H9 (cell line): Measurements from ENCODE around the gene NXT1. TPM values are rescaled to one million over a fixed set of nuclear protein-coding genes. Genes with fewer than 3 reads are reported as not detected.

Source experiments
- DNase-seq: peaks from one replicate; pipeline ENCODE4 v3.0.0-alpha.2; 2017
- H2AFZ ChIP-seq: one replicate; pipeline ENCODE4 v1.6.1; 2013; ENCODE audit warnings: mild to moderate bottlenecking, low read length, control low read depth, moderate library complexity
- H2AK5ac ChIP-seq: 2 replicates; pipeline ENCODE4 v1.6.1; 2013; ENCODE audit warnings: low read length, control low read depth, mixed read lengths; ENCODE audit not compliant: insufficient read length
- H2BK120ac ChIP-seq: one replicate; pipeline ENCODE4 v1.6.1; 2013; ENCODE audit warnings: low read depth, mild to moderate bottlenecking, low read length, control low read depth, inconsistent platforms; ENCODE audit not compliant: poor library complexity, severe bottlenecking
- H2BK12ac ChIP-seq: 2 replicates; pipeline ENCODE4 v1.6.1; 2013; ENCODE audit warnings: low read length, control low read depth, mixed read lengths, low read depth; ENCODE audit not compliant: insufficient read length
- H2BK15ac ChIP-seq: 2 replicates; pipeline ENCODE4 v1.6.1; 2013; ENCODE audit warnings: low read depth, low read length, control low read depth
- H2BK20ac ChIP-seq: one replicate; pipeline ENCODE4 v1.6.1; 2013; ENCODE audit warnings: low read depth, mild to moderate bottlenecking, low read length, control low read depth, inconsistent platforms; ENCODE audit not compliant: poor library complexity, severe bottlenecking
- H2BK5ac ChIP-seq: 2 replicates; pipeline ENCODE4 v1.6.1; 2013; ENCODE audit warnings: low read length, control low read depth, mixed read lengths; ENCODE audit not compliant: insufficient read length
- H3K14ac ChIP-seq: 2 replicates; pipeline ENCODE4 v1.6.1; 2013; ENCODE audit warnings: low read length, control low read depth; ENCODE audit not compliant: insufficient read depth
- H3K18ac ChIP-seq: 2 replicates; pipeline ENCODE4 v1.6.1; 2013; ENCODE audit warnings: low read depth, mild to moderate bottlenecking, mixed read lengths, low read length, control low read depth; ENCODE audit not compliant: insufficient read length
- H3K23ac ChIP-seq: 2 replicates; pipeline ENCODE4 v1.6.1; 2013; ENCODE audit warnings: low read length, control low read depth, mixed read lengths, low read depth; ENCODE audit not compliant: insufficient read length
- H3K23me2 ChIP-seq: 2 replicates; pipeline ENCODE4 v1.6.1; 2013; ENCODE audit warnings: low read depth, mild to moderate bottlenecking, mixed read lengths, low read length, control low read depth; ENCODE audit not compliant: insufficient read length, poor library complexity, severe bottlenecking
- H3K27ac ChIP-seq: 2 replicates; pipeline ENCODE4 v1.5.1; 2013; ENCODE audit warnings: low read length, control low read depth, mixed read lengths, low read depth; ENCODE audit not compliant: insufficient read length
- H3K27me3 ChIP-seq: 2 replicates; pipeline ENCODE4 v1.6.1; 2013; ENCODE audit warnings: low read length, control low read depth, inconsistent platforms; ENCODE audit not compliant: insufficient read depth
- H3K4ac ChIP-seq: 2 replicates; pipeline ENCODE4 v1.6.1; 2013; ENCODE audit warnings: low read depth, mild to moderate bottlenecking, control low read depth, inconsistent platforms, low read length, moderate library complexity
- H3K4me1 ChIP-seq: 2 replicates; pipeline ENCODE4 v1.6.1; 2013; ENCODE audit warnings: low read length, control low read depth, inconsistent platforms; ENCODE audit not compliant: insufficient read depth
- H3K4me2 ChIP-seq: 2 replicates; pipeline ENCODE4 v1.6.1; 2013; ENCODE audit warnings: low read length, control low read depth, mixed read lengths; ENCODE audit not compliant: insufficient read length, insufficient read depth
- H3K56ac ChIP-seq: 2 replicates; pipeline ENCODE4 v1.6.1; 2013; ENCODE audit warnings: low read depth, mild to moderate bottlenecking, mixed read lengths, low read length, control low read depth; ENCODE audit not compliant: insufficient read length
- H3K79me1 ChIP-seq: 2 replicates; pipeline ENCODE4 v1.6.1; 2013; ENCODE audit warnings: low read depth, mild to moderate bottlenecking, moderate library complexity, low read length, control low read depth, inconsistent platforms; ENCODE audit not compliant: insufficient read depth, poor library complexity, severe bottlenecking
- H3K79me2 ChIP-seq: 2 replicates; pipeline ENCODE4 v1.6.1; 2013; ENCODE audit warnings: low read length, control low read depth, inconsistent platforms; ENCODE audit not compliant: insufficient read depth
- H3K9ac ChIP-seq: 2 replicates; pipeline ENCODE4 v1.6.1; 2013; ENCODE audit warnings: low read length, control low read depth, mixed read lengths; ENCODE audit not compliant: insufficient read length; ENCODE audit errors: extremely low read depth
- H3K9me3 ChIP-seq: one replicate; pipeline ENCODE4 v1.6.1; 2013; ENCODE audit warnings: low read depth, low read length, inconsistent platforms; ENCODE audit not compliant: control insufficient read depth
- H3T11ph ChIP-seq: one replicate; pipeline ENCODE4 v1.6.1; 2013; ENCODE audit warnings: mild to moderate bottlenecking, low read length, control low read depth, inconsistent platforms
- H4K20me1 ChIP-seq: one replicate; pipeline ENCODE4 v1.6.1; 2013; ENCODE audit not compliant: control insufficient read depth, insufficient read length, insufficient read depth
- H4K5ac ChIP-seq: 2 replicates; pipeline ENCODE4 v1.6.1; 2013; ENCODE audit warnings: low read depth, mild to moderate bottlenecking, mixed read lengths, low read length, control low read depth; ENCODE audit not compliant: insufficient read length
- H4K8ac ChIP-seq: replicated peaks from 2 replicates; pipeline ENCODE4 v1.6.1; 2013; ENCODE audit warnings: low read length, control low read depth, mixed read lengths, low read depth; ENCODE audit not compliant: insufficient read length
- H4K91ac ChIP-seq: 2 replicates; pipeline ENCODE4 v1.6.1; 2013; ENCODE audit warnings: low read depth, mild to moderate bottlenecking, moderate library complexity, mixed read lengths, low read length, control low read depth; ENCODE audit not compliant: insufficient read length
- H3K27ac Mint-ChIP-seq, 3 experiments: 2 replicates in 2 of 3; 3 replicates in 1 of 3; pipeline ENCODE4 v1.8.0; 2020 to 2021; ENCODE audit warnings: mixed read lengths in 3 of 3, mild to moderate bottlenecking in 1 of 3, moderate library complexity in 1 of 3
- H3K27me3 Mint-ChIP-seq: 2 replicates; pipeline ENCODE4 v1.8.0; 2021; ENCODE audit warnings: low read depth, mild to moderate bottlenecking, moderate library complexity, mixed read lengths
- H3K36me3 Mint-ChIP-seq, 3 experiments: 2 replicates in 2 of 3; 3 replicates in 1 of 3; pipeline ENCODE4 v1.8.0; 2020 to 2021; ENCODE audit warnings: low read depth in 3 of 3, mixed read lengths in 3 of 3; ENCODE audit not compliant: insufficient read depth in 1 of 3
- H3K4me1 Mint-ChIP-seq, 2 experiments: 2 replicates each; pipeline ENCODE4 v1.8.0; 2020; ENCODE audit warnings: mixed read lengths in 2 of 2
- H3K4me3 Mint-ChIP-seq, 2 experiments: 2 replicates in 1 of 2; 3 replicates in 1 of 2; pipeline ENCODE4 v1.8.0; 2020 to 2021; ENCODE audit warnings: mild to moderate bottlenecking in 2 of 2, mixed read lengths in 2 of 2, moderate library complexity in 1 of 2
- H3K9me3 Mint-ChIP-seq, 2 experiments: 2 replicates in 1 of 2; 3 replicates in 1 of 2; pipeline ENCODE4 v1.8.0; 2020; ENCODE audit warnings: mild to moderate bottlenecking in 2 of 2, mixed read lengths in 2 of 2, moderate library complexity in 1 of 2
- CTCF ChIP-seq: fragments of 200-600 bp; sonication (generic); conservative IDR thresholded peaks from 3 replicates; pipeline ENCODE4 v1.8.0; 2021; ENCODE audit warnings: antibody characterized with exemption, mild to moderate bottlenecking
- total RNA-seq: library from RNA; stranded (reverse); gene quantifications from 2 replicates; pipeline ENCODE4 v1.2.1, GENCODE V29; 2021

The NXT1 gene
- total RNA-seq, 1 experiment from 2014 or later: 25.5 TPM

GRCh38 chr20:23381876-23382275 lies 31.3 kb downstream of the NXT1 start:
- Histone ChIP-seq H4K91ac (no peak overlapping the region), H3K9me3 (no peaks in the 10 kb centered on the region), H2AK5ac (no peak overlapping the region), H2BK15ac (no peak overlapping the region), H2AFZ (no peak overlapping the region), H3K4me1 (no peaks in the 10 kb centered on the region), H3K27ac (no peak overlapping the region), H3K14ac (no peak overlapping the region; the same call in 1 of the 2 replicates), H3K4ac (no peak overlapping the region), H2BK12ac (no peak overlapping the region), H4K20me1 (no peaks in the 10 kb centered on the region), H2BK20ac (no peak overlapping the region), H3K18ac (no peak overlapping the region), H3K9ac (no peak overlapping the region), H4K5ac (no peak overlapping the region), H3K27me3 (no peaks in the 10 kb centered on the region), H3T11ph (no peak overlapping the region), H3K23me2 (no peaks in the 10 kb centered on the region), H4K8ac (no peak overlapping the region), H3K79me1 (peaks cover 8% of the 10 kb centered on the region), H2BK120ac (no peak overlapping the region), H3K23ac (no peak overlapping the region), H3K79me2 (no peaks in the 10 kb centered on the region), H3K4me2 (no peak overlapping the region), H2BK5ac (no peak overlapping the region), H3K56ac (no peak overlapping the region)
- Mint-ChIP-seq H3K27me3 (no peaks in the 10 kb centered on the region), H3K4me1 (peaks cover 7 to 13% of the 10 kb centered on the region in 2 experiments), H3K27ac (no peak overlapping the region), H3K4me3 (no peak overlapping the region), H3K36me3 (peaks cover 30 to 73% (median 58%) of the 10 kb centered on the region in 3 experiments), H3K9me3 (peaks cover 0 to 3% of the 10 kb centered on the region in 2 experiments; a peak in 1 of 5 replicates)
- no peak for TF ChIP-seq CTCF
- no peak for DNase-seq
